K562 (cell line): ENCODE results near the gene ZMIZ1. TPM values are rescaled to one million over a fixed set of nuclear protein-coding genes. Genes with fewer than 3 reads are reported as not detected.
"Not testable (repeated sequence)": the region's sequence is repeated elsewhere in the genome, so short reads cannot be mapped to it uniquely, and the experiment has no call there.

Experiments used
- ATAC-seq: fragments of 200-7000 bp; cut with Tn5 transposase; 3 replicates; pipeline ENCODE4 v1.9.1; 2020; ENCODE audit warnings: moderate library complexity
- BruUV-seq: library from RNA; stranded (reverse); fragments of 400-500 nt; replicated peaks from 2 replicates; lab custom pipeline; 2021; lab: Mats Ljungman, UMichigan
- CTCF ChIA-PET: fragments of 300-600 bp; formaldehyde crosslinking; extraction: SDS; loops from one replicate; lab custom pipeline; 2021; ENCODE audit warnings: low intra/inter-chr PET ratio; lab: Yijun Ruan, JAX
- POLR2A ChIA-PET: fragments of 300-600, 350-650 bp; sonication (Branson Sonifier 250); formaldehyde crosslinking; extraction: SDS; loops from one replicate; lab custom pipeline; 2021; ENCODE audit warnings: antibody characterized with exemption, inconsistent platforms; lab: Yijun Ruan, JAX
- DNase-seq, 4 experiments: peaks; one replicate each; pipeline versions ENCODE4 v3.0.0 to v3.0.0-alpha.2; 2011 to 2018; ENCODE audit warnings: low spot score in 3 of 4, mixed read lengths in 3 of 4; ENCODE audit errors: extremely low read depth in 1 of 4
- FAIRE-seq: peaks from 2 replicates; lab custom pipeline; 2011; peaks lifted over from hg19 to GRCh38; lab: Jason Lieb, UNC
- H2AFZ ChIP-seq: 2 replicates; pipeline ENCODE4 v1.6.0; 2011; ENCODE audit warnings: low read depth, low read length, control low read depth, inconsistent platforms
- H3K27ac ChIP-seq: fragments of 200-600 bp; 3 replicates; pipeline ENCODE4 v1.8.0; 2011; ENCODE audit warnings: low read depth, mild to moderate bottlenecking, control low read depth, inconsistent platforms, low read length, moderate library complexity, mixed read lengths; ENCODE audit errors: extremely low read depth
- H3K27me3 ChIP-seq, 2 experiments: fragments of 300-600 bp in 1 of 2; 2 replicates in 1 of 2; 3 replicates in 1 of 2; pipeline versions ENCODE4 v1.6.0 to v1.8.0; 2011; ENCODE audit warnings: inconsistent platforms in 2 of 2, low read length in 2 of 2, mild to moderate bottlenecking in 1 of 2, mixed read lengths in 1 of 2, moderate library complexity in 1 of 2; ENCODE audit not compliant: control insufficient read depth in 2 of 2, insufficient read depth in 2 of 2
- H3K36me3 ChIP-seq: fragments of 300-600 bp; 3 replicates; pipeline ENCODE4 v1.8.0; 2011; ENCODE audit warnings: mild to moderate bottlenecking, low read length, inconsistent platforms; ENCODE audit not compliant: control insufficient read depth, insufficient read depth
- H3K4me1 ChIP-seq, 2 experiments: fragments of 200-600 bp in 1 of 2; replicated peaks in 1 of 2; 2 replicates in 1 of 2; 3 replicates in 1 of 2; pipeline versions ENCODE4 v1.5.1 to v1.8.0; 2011; ENCODE audit warnings: inconsistent platforms in 2 of 2, low read length in 2 of 2, mild to moderate bottlenecking in 1 of 2, mixed read lengths in 1 of 2, moderate library complexity in 1 of 2; ENCODE audit not compliant: control insufficient read depth in 2 of 2, insufficient read depth in 2 of 2
- H3K4me2 ChIP-seq: 2 replicates; pipeline ENCODE4 v1.6.1; 2011; ENCODE audit warnings: low read length, control low read depth, inconsistent platforms, mixed read lengths; ENCODE audit not compliant: insufficient read depth
- H3K4me3 ChIP-seq: fragments of 200-600 bp; sonication (generic), shearing (Covaris generic); 2 replicates; pipeline ENCODE4 v1.5.1; 2016; ENCODE audit warnings: control low read depth, inconsistent platforms
- H3K79me2 ChIP-seq: fragments of 200-600 bp; 3 replicates; pipeline ENCODE4 v1.8.0; 2011; ENCODE audit warnings: low read length, inconsistent platforms; ENCODE audit not compliant: control insufficient read depth, insufficient read depth
- H3K9ac ChIP-seq, 2 experiments: 2 replicates each; pipeline versions ENCODE4 v1.6.0 to v1.6.1; 2011; ENCODE audit warnings: low read depth in 2 of 2, low read length in 2 of 2, control low read depth in 1 of 2, inconsistent platforms in 1 of 2, mild to moderate bottlenecking in 1 of 2, mixed read lengths in 1 of 2; ENCODE audit not compliant: insufficient read depth in 1 of 2
- H3K9me1 ChIP-seq: one replicate; pipeline ENCODE4 v1.6.0; 2011; ENCODE audit warnings: inconsistent platforms, mild to moderate bottlenecking, low read length, moderate library complexity; ENCODE audit not compliant: control insufficient read depth, insufficient read depth
- H3K9me3 ChIP-seq: replicated peaks from 2 replicates; pipeline ENCODE4 v1.5.1; 2011; ENCODE audit warnings: low read depth, low read length, inconsistent platforms; ENCODE audit not compliant: control insufficient read depth, insufficient read depth
- H4K20me1 ChIP-seq: replicated peaks from 2 replicates; pipeline ENCODE4 v1.6.1; 2011; ENCODE audit warnings: low read length, inconsistent platforms, mixed read lengths; ENCODE audit not compliant: control insufficient read depth, insufficient read depth
- BCL6 ChIP-seq: fragments of 250-450 bp; sonication (Bioruptor Pico); IDR thresholded peaks from 2 replicates; pipeline ENCODE4 v1.4.0; 2020
- CHCHD3 ChIP-seq: fragments of 250-450 bp; sonication (Bioruptor Pico); IDR thresholded peaks from 2 replicates; pipeline ENCODE4 v2.1.2; 2022; ENCODE audit warnings: mild to moderate bottlenecking
- EHMT2 ChIP-seq: fragments of 450-650 bp; IDR thresholded peaks from 2 replicates; pipeline ENCODE4 v1.6.1; 2018; ENCODE audit warnings: antibody characterized with exemption
- FOS ChIP-seq: IDR thresholded peaks from 3 replicates; pipeline ENCODE4 v1.6.1; 2011; ENCODE audit not compliant: insufficient read length; ENCODE audit errors: extremely low read depth
- KAT7 ChIP-seq: sonication (generic); formaldehyde crosslinking; IDR thresholded peaks from 2 replicates; pipeline ENCODE4 v1.8.0; 2022; ENCODE audit warnings: missing genetic modification reagents, mild to moderate bottlenecking, borderline replicate concordance
- MXD1 ChIP-seq: fragments of 250-450 bp; sonication (Bioruptor Pico); IDR thresholded peaks from 2 replicates; pipeline ENCODE4 v1.8.0; 2021; ENCODE audit warnings: borderline replicate concordance, mild to moderate bottlenecking, moderate library complexity; ENCODE audit not compliant: poor library complexity, severe bottlenecking
- PHTF2 ChIP-seq: fragments of 250-450 bp; sonication (Bioruptor Pico); IDR thresholded peaks from 2 replicates; pipeline ENCODE4 v1.5.0; 2021; ENCODE audit warnings: mild to moderate bottlenecking
- WGBS: fragments of 100-300 bp; shearing (Covaris generic); methylation state at CpG from one replicate; pipeline ENCODE4 v1.1.6; 2016; ENCODE audit warnings: low coverage, mixed read lengths; ENCODE audit not compliant: insufficient coverage; ENCODE audit errors: missing lambda C conversion rate; 5-methylcytosine and 5-hydroxymethylcytosine counted together
- in situ Hi-C: fragments of 300-500 bp; cut with MboI; formaldehyde crosslinking; loops from 4 replicates; pipeline ENCODE4 v1.15.0; 2018; ENCODE audit warnings: inconsistent platforms, mixed read lengths
- intact Hi-C: fragments of 100-400 bp; cut with micrococcal nuclease; formaldehyde crosslinking; loops from 2 replicates; pipeline ENCODE4 v1.14.2; 2022
- polyA plus RNA-seq, 8 experiments: library from polyadenylated mRNA; depleted of rRNA in 4 of 8; stranded (reverse) in 5 of 8; unstranded in 3 of 8; fragments of >200 nt; fragmentation: Nextera tagmentation in 2 of 8; fragmentation: Illumina TruSeq in 1 of 8; extraction: Ambion mirVana in 2 of 8; extraction: Trizol in 1 of 8; gene quantifications; 2 replicates each; pipeline versions ENCODE4 v1.2.1 to v1.2.3, GENCODE V29; 2011 to 2014; ENCODE audit warnings: inconsistent platforms in 1 of 8, missing spikeins in 1 of 8
- total RNA-seq, 7 experiments: library from RNA; depleted of rRNA in 6 of 7; stranded (reverse); fragments of >200 nt in 6 of 7; fragmentation: Illumina TruSeq in 2 of 7; extraction: Trizol in 2 of 7; gene quantifications; 2 replicates each; pipeline versions ENCODE4 v1.2.1 to v1.2.3, GENCODE V29; 2011 to 2021; ENCODE audit warnings: low replicate concordance in 1 of 7

ZMIZ1 gene
- total and polyA plus RNA-seq, 9 of the 15 experiments (the other 6 are each of a cell fraction or from before 2014, with no cell fraction given), result 1.0 to 37.3 (median 4.3) TPM

GRCh38 chr10:79277579-79278269 lies 209.0 kb downstream of the ZMIZ1 start:
- no peaks in the 10 kb centered on the region for H3K27me3 ChIP-seq
- CTCF ChIA-PET, result no interaction called here
- POLR2A ChIA-PET, result no interaction called here
- H3K79me2 ChIP-seq, result no peaks in the 10 kb centered on the region
- intact Hi-C loops (no loop called here), in situ Hi-C loops (no loop called here)
- no TSS peak for BruUV-seq
- no peak overlapping the region for H2AFZ ChIP-seq
- WGBS, result 81% methylated on average over 13 of the region's 13 CpGs
- TF ChIP-seq PHTF2 (CRISPR knock-in tag) (no peak), CHCHD3 (CRISPR knock-in tag) (no peak), MXD1 (CRISPR knock-in tag) (no peak), EHMT2 (no peak), KAT7 (CRISPR knock-in tag) (no peak), FOS (no peak), BCL6 (no peak)
- peak overlapping the region in 1 of 2 experiments; percentile 15; a peak in 1 of 4 replicates for H3K9ac ChIP-seq
- FAIRE-seq, result no peak
- no peak overlapping the region for H3K4me3 ChIP-seq
- H3K9me3 ChIP-seq, result no peaks in the 10 kb centered on the region
- no peak for DNase-seq
- peaks cover 0 to 10% of the 10 kb centered on the region in 2 experiments; a peak in 2 of 5 replicates for H3K4me1 ChIP-seq
- no peak for ATAC-seq
- no peaks in the 10 kb centered on the region for H3K9me1 ChIP-seq
- no peak overlapping the region for H3K27ac ChIP-seq
- peaks cover 9% of the 10 kb centered on the region; the same call in 1 of the 3 replicates for H3K36me3 ChIP-seq
- peaks cover 11% of the 10 kb centered on the region; the same call in 1 of the 2 replicates for H4K20me1 ChIP-seq
- no peak overlapping the region for H3K4me2 ChIP-seq

GRCh38 chr10:79279047-79279446 lies 210.3 kb downstream of the ZMIZ1 start:
- ATAC-seq, POLR2A ChIA-PET, CTCF ChIA-PET, in situ Hi-C loops, H3K4me3 ChIP-seq, H3K9me1 ChIP-seq, H3K4me2 ChIP-seq, FAIRE-seq, H2AFZ ChIP-seq, H3K9me3 ChIP-seq, H3K36me3 ChIP-seq, intact Hi-C loops, H3K9ac ChIP-seq, H3K27me3 ChIP-seq, H3K27ac ChIP-seq, H3K4me1 ChIP-seq, BruUV-seq, H3K79me2 ChIP-seq, DNase-seq, H4K20me1 ChIP-seq: not testable (repeated sequence)
- 93% methylated on average over 16 of the region's 33 CpGs for WGBS
